K562 (cell line): ENCODE results near the gene TM2D3. TPM values are rescaled to one million over a fixed set of nuclear protein-coding genes. Genes with fewer than 3 reads are reported as not detected.

Experiments
- HDGF ChIP-seq: fragments of 450-650 bp; IDR thresholded peaks from 2 replicates; pipeline ENCODE4 v1.6.1; 2016
- MCM5 ChIP-seq: fragments of 450-650 bp; IDR thresholded peaks from 2 replicates; pipeline ENCODE4 v1.6.1; 2016; ENCODE audit warnings: low read depth
- MCM7 ChIP-seq, 2 experiments: fragments of 450-650 bp; IDR thresholded peaks; 2 replicates each; pipeline ENCODE4 v1.6.1; 2016 to 2018
- NFIC ChIP-seq: fragments of 450-650 bp; IDR thresholded peaks from 2 replicates; pipeline ENCODE4 v1.6.1; 2017; ENCODE audit warnings: mild to moderate bottlenecking, inconsistent platforms
- NFIX ChIP-seq: fragments of 250-450 bp; sonication (Bioruptor Pico); IDR thresholded peaks from 2 replicates; pipeline ENCODE4 v1.4.0; 2020; ENCODE audit warnings: low read depth, mild to moderate bottlenecking, moderate library complexity
- NR2C1 ChIP-seq, 2 experiments: fragments of 450-650 bp; IDR thresholded peaks; 2 replicates each; pipeline ENCODE4 v1.6.1; 2017; ENCODE audit warnings: mild to moderate bottlenecking in 2 of 2, antibody characterized with exemption in 1 of 2, inconsistent platforms in 1 of 2, missing compliant biosample characterization in 1 of 2, missing genetic modification characterization in 1 of 2
- SMC3 ChIP-seq: conservative IDR thresholded peaks from 2 replicates; pipeline ENCODE4 v1.6.1; 2011; ENCODE audit warnings: low read depth, low read length, improper control_type of control experiment; ENCODE audit not compliant: insufficient read depth
- TOE1 ChIP-seq, 2 experiments: fragments of 450-650 bp in 1 of 2; sonication (generic) in 1 of 2; formaldehyde crosslinking in 1 of 2; IDR thresholded peaks; 2 replicates each; pipeline versions ENCODE4 v1.7.1 to v1.8.0; 2016 to 2022; ENCODE audit warnings: borderline replicate concordance in 2 of 2, mild to moderate bottlenecking in 2 of 2, antibody characterized with exemption in 1 of 2, inconsistent platforms in 1 of 2, low read depth in 1 of 2, missing genetic modification reagents in 1 of 2, moderate library complexity in 1 of 2
- ZNF384 ChIP-seq: IDR thresholded peaks from 2 replicates; pipeline ENCODE4 v1.6.1; 2012; ENCODE audit warnings: low read depth, low read length, improper control_type of control experiment
- ZSCAN29 ChIP-seq: fragments of 450-650 bp; IDR thresholded peaks from 2 replicates; pipeline ENCODE4 v1.6.1; 2017
- polyA plus RNA-seq, 8 experiments: library from polyadenylated mRNA; depleted of rRNA in 4 of 8; stranded (reverse) in 5 of 8; unstranded in 3 of 8; fragments of >200 nt; fragmentation: Nextera tagmentation in 2 of 8; fragmentation: Illumina TruSeq in 1 of 8; extraction: Ambion mirVana in 2 of 8; extraction: Trizol in 1 of 8; gene quantifications; 2 replicates each; pipeline versions ENCODE4 v1.2.1 to v1.2.3, GENCODE V29; 2011 to 2014; ENCODE audit warnings: inconsistent platforms in 1 of 8, missing spikeins in 1 of 8
- total RNA-seq, 7 experiments: library from RNA; depleted of rRNA in 6 of 7; stranded (reverse); fragments of >200 nt in 6 of 7; fragmentation: Illumina TruSeq in 2 of 7; extraction: Trizol in 2 of 7; gene quantifications; 2 replicates each; pipeline versions ENCODE4 v1.2.1 to v1.2.3, GENCODE V29; 2011 to 2021; ENCODE audit warnings: low replicate concordance in 1 of 7
- TF ChIP-seq, protein P1 (sequence below): fragments of 450-650 bp; IDR thresholded peaks from 2 replicates; pipeline ENCODE4 v1.7.1; 2018; ENCODE audit warnings: mild to moderate bottlenecking, low read depth; ENCODE audit not compliant: partially characterized antibody
- TF ChIP-seq, protein P2 (sequence below), 2 experiments: fragments of 450-650 bp in 1 of 2; sonication (generic) in 1 of 2; formaldehyde crosslinking in 1 of 2; IDR thresholded peaks in 1 of 2; conservative IDR thresholded peaks in 1 of 2; 2 replicates each; pipeline versions ENCODE4 v1.6.1 to v1.8.1; 2016 to 2023; ENCODE audit warnings: mild to moderate bottlenecking in 2 of 2, moderate library complexity in 2 of 2, inconsistent platforms in 1 of 2, missing genetic modification reagents in 1 of 2
- TF ChIP-seq, protein P3 (sequence below): fragments of 200-800 bp; sonication (Bioruptor generic); IDR thresholded peaks from 2 replicates; pipeline ENCODE4 v1.6.1; 2017; ENCODE audit warnings: missing genetic modification characterization, missing compliant biosample characterization
- TF ChIP-seq, protein P4 (sequence below), 3 experiments: IDR thresholded peaks in 2 of 3; conservative IDR thresholded peaks in 1 of 3; 2 replicates each; pipeline ENCODE4 v1.5.1; 2011 to 2012; ENCODE audit warnings: low read length in 3 of 3, mild to moderate bottlenecking in 3 of 3, control low read depth in 2 of 3, improper control_type of control experiment in 1 of 3, inconsistent platforms in 1 of 3, low read depth in 1 of 3, mixed read lengths in 1 of 3, moderate library complexity in 1 of 3; ENCODE audit not compliant: insufficient read depth in 2 of 3

TM2D3 gene
- total and polyA plus RNA-seq, 9 of the 15 experiments (the other 6 are each of a cell fraction or from before 2014, with no cell fraction given): 16.5 to 67.9 (median 31.3) TPM

DNA sequence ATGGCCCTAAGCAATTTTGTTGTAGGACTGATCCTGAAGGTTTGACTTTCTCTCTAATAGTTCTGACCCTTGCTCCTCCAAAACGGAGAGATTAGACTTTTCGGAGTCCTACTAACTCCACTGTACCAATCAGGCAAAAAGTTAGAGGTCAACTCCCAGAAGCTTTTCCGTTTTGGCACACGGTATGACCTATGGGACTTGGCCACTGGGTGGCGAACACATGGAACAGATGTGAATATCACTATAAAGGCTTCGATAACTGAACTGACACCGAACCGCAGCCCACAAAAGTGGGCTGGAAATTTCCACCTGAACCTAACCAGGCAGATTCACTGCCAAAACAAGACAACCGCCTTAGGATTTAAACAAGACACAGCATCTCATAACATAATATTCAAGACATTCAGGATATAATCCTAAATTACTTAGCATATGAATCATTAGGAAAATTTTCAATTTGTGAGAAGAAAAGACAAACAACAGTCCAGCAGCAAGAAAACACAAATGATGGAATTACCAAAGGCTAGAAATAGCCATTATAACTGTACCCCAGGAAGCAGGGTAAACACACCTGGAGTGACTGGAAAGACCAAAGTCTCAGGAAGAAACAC lies 12.2 kb upstream of the TM2D3 start (continued):
- TF ChIP-seq, protein P1, sequence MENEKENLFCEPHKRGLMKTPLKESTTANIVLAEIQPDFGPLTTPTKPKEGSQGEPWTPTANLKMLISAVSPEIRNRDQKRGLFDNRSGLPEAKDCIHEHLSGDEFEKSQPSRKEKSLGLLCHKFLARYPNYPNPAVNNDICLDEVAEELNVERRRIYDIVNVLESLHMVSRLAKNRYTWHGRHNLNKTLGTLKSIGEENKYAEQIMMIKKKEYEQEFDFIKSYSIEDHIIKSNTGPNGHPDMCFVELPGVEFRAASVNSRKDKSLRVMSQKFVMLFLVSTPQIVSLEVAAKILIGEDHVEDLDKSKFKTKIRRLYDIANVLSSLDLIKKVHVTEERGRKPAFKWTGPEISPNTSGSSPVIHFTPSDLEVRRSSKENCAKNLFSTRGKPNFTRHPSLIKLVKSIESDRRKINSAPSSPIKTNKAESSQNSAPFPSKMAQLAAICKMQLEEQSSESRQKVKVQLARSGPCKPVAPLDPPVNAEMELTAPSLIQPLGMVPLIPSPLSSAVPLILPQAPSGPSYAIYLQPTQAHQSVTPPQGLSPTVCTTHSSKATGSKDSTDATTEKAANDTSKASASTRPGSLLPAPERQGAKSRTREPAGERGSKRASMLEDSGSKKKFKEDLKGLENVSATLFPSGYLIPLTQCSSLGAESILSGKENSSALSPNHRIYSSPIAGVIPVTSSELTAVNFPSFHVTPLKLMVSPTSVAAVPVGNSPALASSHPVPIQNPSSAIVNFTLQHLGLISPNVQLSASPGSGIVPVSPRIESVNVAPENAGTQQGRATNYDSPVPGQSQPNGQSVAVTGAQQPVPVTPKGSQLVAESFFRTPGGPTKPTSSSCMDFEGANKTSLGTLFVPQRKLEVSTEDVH: no peak
- TF ChIP-seq NFIX (CRISPR knock-in tag) (no peak), ZSCAN29 (no peak), MCM5 (no peak), TOE1 (IDR thresholded peaks at IDR 0.05; ENCODE audit: borderline replicate concordance) (no peak), TOE1 (CRISPR knock-in tag; IDR thresholded peaks at IDR 0.05; ENCODE audit: borderline replicate concordance, low read depth) (no peak), ZNF384 (no peak), MCM7 (IDR thresholded peaks at IDR 0.05) (no peak), NR2C1 (IDR thresholded peaks at IDR 0.05) (peak; percentile 66), NR2C1 (tag; IDR thresholded peaks at IDR 0.05) (no peak; the same call in 1 of the 2 replicates), HDGF (no peak), NFIC (0 out of 2 replicates have a peak, but pooled peaks have one; percentile 17), SMC3 (no peak)
- TF ChIP-seq, protein P2, sequence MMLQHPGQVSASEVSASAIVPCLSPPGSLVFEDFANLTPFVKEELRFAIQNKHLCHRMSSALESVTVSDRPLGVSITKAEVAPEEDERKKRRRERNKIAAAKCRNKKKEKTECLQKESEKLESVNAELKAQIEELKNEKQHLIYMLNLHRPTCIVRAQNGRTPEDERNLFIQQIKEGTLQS (IDR thresholded peaks at IDR 0.05): no peak
- TF ChIP-seq, protein P2 (CRISPR knock-in tag; conservative IDR thresholded peaks at IDR 0.05): no peak
- TF ChIP-seq, protein P3, sequence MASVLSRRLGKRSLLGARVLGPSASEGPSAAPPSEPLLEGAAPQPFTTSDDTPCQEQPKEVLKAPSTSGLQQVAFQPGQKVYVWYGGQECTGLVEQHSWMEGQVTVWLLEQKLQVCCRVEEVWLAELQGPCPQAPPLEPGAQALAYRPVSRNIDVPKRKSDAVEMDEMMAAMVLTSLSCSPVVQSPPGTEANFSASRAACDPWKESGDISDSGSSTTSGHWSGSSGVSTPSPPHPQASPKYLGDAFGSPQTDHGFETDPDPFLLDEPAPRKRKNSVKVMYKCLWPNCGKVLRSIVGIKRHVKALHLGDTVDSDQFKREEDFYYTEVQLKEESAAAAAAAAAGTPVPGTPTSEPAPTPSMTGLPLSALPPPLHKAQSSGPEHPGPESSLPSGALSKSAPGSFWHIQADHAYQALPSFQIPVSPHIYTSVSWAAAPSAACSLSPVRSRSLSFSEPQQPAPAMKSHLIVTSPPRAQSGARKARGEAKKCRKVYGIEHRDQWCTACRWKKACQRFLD (CRISPR knock-in tag): no peak
- TF ChIP-seq, protein P4, sequence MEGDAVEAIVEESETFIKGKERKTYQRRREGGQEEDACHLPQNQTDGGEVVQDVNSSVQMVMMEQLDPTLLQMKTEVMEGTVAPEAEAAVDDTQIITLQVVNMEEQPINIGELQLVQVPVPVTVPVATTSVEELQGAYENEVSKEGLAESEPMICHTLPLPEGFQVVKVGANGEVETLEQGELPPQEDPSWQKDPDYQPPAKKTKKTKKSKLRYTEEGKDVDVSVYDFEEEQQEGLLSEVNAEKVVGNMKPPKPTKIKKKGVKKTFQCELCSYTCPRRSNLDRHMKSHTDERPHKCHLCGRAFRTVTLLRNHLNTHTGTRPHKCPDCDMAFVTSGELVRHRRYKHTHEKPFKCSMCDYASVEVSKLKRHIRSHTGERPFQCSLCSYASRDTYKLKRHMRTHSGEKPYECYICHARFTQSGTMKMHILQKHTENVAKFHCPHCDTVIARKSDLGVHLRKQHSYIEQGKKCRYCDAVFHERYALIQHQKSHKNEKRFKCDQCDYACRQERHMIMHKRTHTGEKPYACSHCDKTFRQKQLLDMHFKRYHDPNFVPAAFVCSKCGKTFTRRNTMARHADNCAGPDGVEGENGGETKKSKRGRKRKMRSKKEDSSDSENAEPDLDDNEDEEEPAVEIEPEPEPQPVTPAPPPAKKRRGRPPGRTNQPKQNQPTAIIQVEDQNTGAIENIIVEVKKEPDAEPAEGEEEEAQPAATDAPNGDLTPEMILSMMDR (IDR thresholded peaks at IDR 0.05 in 2 of 3, conservative IDR thresholded peaks at IDR 0.05 in 1 of 3; ENCODE audit: insufficient read depth in 2 of 3, low read depth in 1 of 3, low read length in 3 of 3): peak; percentile 47 to 62 (median 47)
- TF ChIP-seq, all 486 proteins: peak for 5
